H9 (cell line): ENCODE measurements around the gene TMEM234. TPM values are rescaled to one million over a fixed set of nuclear protein-coding genes. Genes with fewer than 3 reads are reported as not detected.

Experiments
- DNase-seq: peaks from one replicate; pipeline ENCODE4 v3.0.0-alpha.2; 2017
- H2AFZ ChIP-seq: one replicate; pipeline ENCODE4 v1.6.1; 2013; ENCODE audit warnings: mild to moderate bottlenecking, low read length, control low read depth, moderate library complexity
- H2AK5ac ChIP-seq: 2 replicates; pipeline ENCODE4 v1.6.1; 2013; ENCODE audit warnings: low read length, control low read depth, mixed read lengths; ENCODE audit not compliant: insufficient read length
- H2BK120ac ChIP-seq: one replicate; pipeline ENCODE4 v1.6.1; 2013; ENCODE audit warnings: low read depth, mild to moderate bottlenecking, low read length, control low read depth, inconsistent platforms; ENCODE audit not compliant: poor library complexity, severe bottlenecking
- H2BK12ac ChIP-seq: 2 replicates; pipeline ENCODE4 v1.6.1; 2013; ENCODE audit warnings: low read length, control low read depth, mixed read lengths, low read depth; ENCODE audit not compliant: insufficient read length
- H2BK15ac ChIP-seq: 2 replicates; pipeline ENCODE4 v1.6.1; 2013; ENCODE audit warnings: low read depth, low read length, control low read depth
- H2BK20ac ChIP-seq: one replicate; pipeline ENCODE4 v1.6.1; 2013; ENCODE audit warnings: low read depth, mild to moderate bottlenecking, low read length, control low read depth, inconsistent platforms; ENCODE audit not compliant: poor library complexity, severe bottlenecking
- H2BK5ac ChIP-seq: 2 replicates; pipeline ENCODE4 v1.6.1; 2013; ENCODE audit warnings: low read length, control low read depth, mixed read lengths; ENCODE audit not compliant: insufficient read length
- H3K14ac ChIP-seq: 2 replicates; pipeline ENCODE4 v1.6.1; 2013; ENCODE audit warnings: low read length, control low read depth; ENCODE audit not compliant: insufficient read depth
- H3K18ac ChIP-seq: 2 replicates; pipeline ENCODE4 v1.6.1; 2013; ENCODE audit warnings: low read depth, mild to moderate bottlenecking, mixed read lengths, low read length, control low read depth; ENCODE audit not compliant: insufficient read length
- H3K23ac ChIP-seq: 2 replicates; pipeline ENCODE4 v1.6.1; 2013; ENCODE audit warnings: low read length, control low read depth, mixed read lengths, low read depth; ENCODE audit not compliant: insufficient read length
- H3K23me2 ChIP-seq: 2 replicates; pipeline ENCODE4 v1.6.1; 2013; ENCODE audit warnings: low read depth, mild to moderate bottlenecking, mixed read lengths, low read length, control low read depth; ENCODE audit not compliant: insufficient read length, poor library complexity, severe bottlenecking
- H3K27ac ChIP-seq: 2 replicates; pipeline ENCODE4 v1.5.1; 2013; ENCODE audit warnings: low read length, control low read depth, mixed read lengths, low read depth; ENCODE audit not compliant: insufficient read length
- H3K27me3 ChIP-seq: 2 replicates; pipeline ENCODE4 v1.6.1; 2013; ENCODE audit warnings: low read length, control low read depth, inconsistent platforms; ENCODE audit not compliant: insufficient read depth
- H3K4ac ChIP-seq: 2 replicates; pipeline ENCODE4 v1.6.1; 2013; ENCODE audit warnings: low read depth, mild to moderate bottlenecking, control low read depth, inconsistent platforms, low read length, moderate library complexity
- H3K4me1 ChIP-seq: 2 replicates; pipeline ENCODE4 v1.6.1; 2013; ENCODE audit warnings: low read length, control low read depth, inconsistent platforms; ENCODE audit not compliant: insufficient read depth
- H3K4me2 ChIP-seq: 2 replicates; pipeline ENCODE4 v1.6.1; 2013; ENCODE audit warnings: low read length, control low read depth, mixed read lengths; ENCODE audit not compliant: insufficient read length, insufficient read depth
- H3K56ac ChIP-seq: 2 replicates; pipeline ENCODE4 v1.6.1; 2013; ENCODE audit warnings: low read depth, mild to moderate bottlenecking, mixed read lengths, low read length, control low read depth; ENCODE audit not compliant: insufficient read length
- H3K79me1 ChIP-seq: 2 replicates; pipeline ENCODE4 v1.6.1; 2013; ENCODE audit warnings: low read depth, mild to moderate bottlenecking, moderate library complexity, low read length, control low read depth, inconsistent platforms; ENCODE audit not compliant: insufficient read depth, poor library complexity, severe bottlenecking
- H3K79me2 ChIP-seq: 2 replicates; pipeline ENCODE4 v1.6.1; 2013; ENCODE audit warnings: low read length, control low read depth, inconsistent platforms; ENCODE audit not compliant: insufficient read depth
- H3K9ac ChIP-seq: 2 replicates; pipeline ENCODE4 v1.6.1; 2013; ENCODE audit warnings: low read length, control low read depth, mixed read lengths; ENCODE audit not compliant: insufficient read length; ENCODE audit errors: extremely low read depth
- H3K9me3 ChIP-seq: one replicate; pipeline ENCODE4 v1.6.1; 2013; ENCODE audit warnings: low read depth, low read length, inconsistent platforms; ENCODE audit not compliant: control insufficient read depth
- H3T11ph ChIP-seq: one replicate; pipeline ENCODE4 v1.6.1; 2013; ENCODE audit warnings: mild to moderate bottlenecking, low read length, control low read depth, inconsistent platforms
- H4K20me1 ChIP-seq: one replicate; pipeline ENCODE4 v1.6.1; 2013; ENCODE audit not compliant: control insufficient read depth, insufficient read length, insufficient read depth
- H4K5ac ChIP-seq: 2 replicates; pipeline ENCODE4 v1.6.1; 2013; ENCODE audit warnings: low read depth, mild to moderate bottlenecking, mixed read lengths, low read length, control low read depth; ENCODE audit not compliant: insufficient read length
- H4K8ac ChIP-seq: replicated peaks from 2 replicates; pipeline ENCODE4 v1.6.1; 2013; ENCODE audit warnings: low read length, control low read depth, mixed read lengths, low read depth; ENCODE audit not compliant: insufficient read length
- H4K91ac ChIP-seq: 2 replicates; pipeline ENCODE4 v1.6.1; 2013; ENCODE audit warnings: low read depth, mild to moderate bottlenecking, moderate library complexity, mixed read lengths, low read length, control low read depth; ENCODE audit not compliant: insufficient read length
- H3K27ac Mint-ChIP-seq, 3 experiments: 2 replicates in 2 of 3; 3 replicates in 1 of 3; pipeline ENCODE4 v1.8.0; 2020 to 2021; ENCODE audit warnings: mixed read lengths in 3 of 3, mild to moderate bottlenecking in 1 of 3, moderate library complexity in 1 of 3
- H3K27me3 Mint-ChIP-seq: 2 replicates; pipeline ENCODE4 v1.8.0; 2021; ENCODE audit warnings: low read depth, mild to moderate bottlenecking, moderate library complexity, mixed read lengths
- H3K36me3 Mint-ChIP-seq, 3 experiments: 2 replicates in 2 of 3; 3 replicates in 1 of 3; pipeline ENCODE4 v1.8.0; 2020 to 2021; ENCODE audit warnings: low read depth in 3 of 3, mixed read lengths in 3 of 3; ENCODE audit not compliant: insufficient read depth in 1 of 3
- H3K4me1 Mint-ChIP-seq, 2 experiments: 2 replicates each; pipeline ENCODE4 v1.8.0; 2020; ENCODE audit warnings: mixed read lengths in 2 of 2
- H3K4me3 Mint-ChIP-seq, 2 experiments: 2 replicates in 1 of 2; 3 replicates in 1 of 2; pipeline ENCODE4 v1.8.0; 2020 to 2021; ENCODE audit warnings: mild to moderate bottlenecking in 2 of 2, mixed read lengths in 2 of 2, moderate library complexity in 1 of 2
- H3K9me3 Mint-ChIP-seq, 2 experiments: 2 replicates in 1 of 2; 3 replicates in 1 of 2; pipeline ENCODE4 v1.8.0; 2020; ENCODE audit warnings: mild to moderate bottlenecking in 2 of 2, mixed read lengths in 2 of 2, moderate library complexity in 1 of 2
- WGBS: extraction: QIAGEN DNeasy Blood & Tissue Kit; methylation state at CpG from one replicate; pipeline ENCODE4 v1.1.7; 2013; ENCODE audit warnings: missing lambda C conversion rate, low lambda C conversion rate, mixed read lengths; ENCODE audit not compliant: insufficient read length; ENCODE audit errors: extremely low coverage; 5-methylcytosine and 5-hydroxymethylcytosine counted together
- total RNA-seq: library from RNA; stranded (reverse); gene quantifications from 2 replicates; pipeline ENCODE4 v1.2.1, GENCODE V29; 2021
- TF ChIP-seq, protein P1 (sequence below): fragments of 200-600 bp; sonication (generic); conservative IDR thresholded peaks from 3 replicates; pipeline ENCODE4 v1.8.0; 2021; ENCODE audit warnings: antibody characterized with exemption, mild to moderate bottlenecking

Gene TMEM234
- total RNA-seq, 1 experiment from 2014 or later = 19.7 TPM

DNA sequence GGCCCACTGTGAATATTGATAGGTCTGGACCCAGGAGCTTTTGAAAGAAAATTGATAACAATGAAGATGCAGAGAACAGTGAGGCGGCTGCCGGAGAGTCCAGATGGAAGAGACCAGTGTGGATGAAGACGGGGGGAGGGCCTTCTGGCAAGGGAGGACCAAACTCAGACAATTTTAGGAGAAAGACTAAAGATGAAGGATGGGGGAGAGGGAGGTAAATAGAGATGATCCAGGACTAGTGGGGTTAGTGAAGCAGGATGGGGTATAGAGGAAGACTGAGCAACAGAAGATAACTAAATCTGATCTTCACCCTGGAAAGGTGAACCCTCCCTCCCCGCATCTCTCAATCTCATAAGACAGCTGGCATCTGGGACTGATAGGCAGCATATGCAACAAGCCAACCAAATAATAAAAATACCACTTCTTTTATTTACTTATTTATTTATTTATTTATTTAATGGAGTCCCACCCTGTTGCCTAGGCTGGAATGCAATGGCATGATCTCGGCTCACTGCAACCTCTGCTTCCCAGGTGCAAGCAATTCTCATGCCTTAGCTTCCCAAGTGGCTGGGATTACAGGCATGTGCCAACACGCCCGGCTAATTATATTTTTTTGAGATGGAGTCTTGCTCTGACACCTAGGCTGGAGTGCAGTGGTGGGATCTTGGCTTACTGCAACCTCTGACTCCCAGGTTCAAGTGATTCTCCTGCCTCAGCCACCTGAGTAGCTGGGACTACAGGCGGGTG, 10.6 kb upstream of the TMEM234 start:
- no peak overlapping the region for H3K27ac ChIP-seq
- no peaks in the 10 kb centered on the region for H4K20me1 ChIP-seq
- no peak overlapping the region for H4K91ac ChIP-seq
- H2BK120ac ChIP-seq = no peak overlapping the region
- H3K56ac ChIP-seq = no peak overlapping the region
- Mint-ChIP-seq H3K4me1 (peaks cover 2 to 5% of the 10 kb centered on the region in 2 experiments; a peak in 3 of 4 replicates), H3K9me3 (no peaks in the 10 kb centered on the region), H3K36me3 (peaks cover 22 to 66% (median 31%) of the 10 kb centered on the region in 3 experiments), H3K27me3 (no peaks in the 10 kb centered on the region), H3K4me3 (no peak overlapping the region), H3K27ac (peak overlapping the region in 2 of 3 experiments; percentile 89 to 95; a peak in 4 of 7 replicates)
- H2AK5ac ChIP-seq = no peak overlapping the region
- H3K18ac ChIP-seq = no peak overlapping the region
- H3K79me2 ChIP-seq = no peaks in the 10 kb centered on the region
- no peak for DNase-seq
- TF ChIP-seq, protein P1, sequence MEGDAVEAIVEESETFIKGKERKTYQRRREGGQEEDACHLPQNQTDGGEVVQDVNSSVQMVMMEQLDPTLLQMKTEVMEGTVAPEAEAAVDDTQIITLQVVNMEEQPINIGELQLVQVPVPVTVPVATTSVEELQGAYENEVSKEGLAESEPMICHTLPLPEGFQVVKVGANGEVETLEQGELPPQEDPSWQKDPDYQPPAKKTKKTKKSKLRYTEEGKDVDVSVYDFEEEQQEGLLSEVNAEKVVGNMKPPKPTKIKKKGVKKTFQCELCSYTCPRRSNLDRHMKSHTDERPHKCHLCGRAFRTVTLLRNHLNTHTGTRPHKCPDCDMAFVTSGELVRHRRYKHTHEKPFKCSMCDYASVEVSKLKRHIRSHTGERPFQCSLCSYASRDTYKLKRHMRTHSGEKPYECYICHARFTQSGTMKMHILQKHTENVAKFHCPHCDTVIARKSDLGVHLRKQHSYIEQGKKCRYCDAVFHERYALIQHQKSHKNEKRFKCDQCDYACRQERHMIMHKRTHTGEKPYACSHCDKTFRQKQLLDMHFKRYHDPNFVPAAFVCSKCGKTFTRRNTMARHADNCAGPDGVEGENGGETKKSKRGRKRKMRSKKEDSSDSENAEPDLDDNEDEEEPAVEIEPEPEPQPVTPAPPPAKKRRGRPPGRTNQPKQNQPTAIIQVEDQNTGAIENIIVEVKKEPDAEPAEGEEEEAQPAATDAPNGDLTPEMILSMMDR = no peak
- H2AFZ ChIP-seq = no peak overlapping the region
- H3K4ac ChIP-seq = no peak overlapping the region
- WGBS = no CpG with 5 or more reads among the region's 8 CpGs
- H2BK5ac ChIP-seq = no peak overlapping the region
- no peak overlapping the region for H4K5ac ChIP-seq
- H2BK12ac ChIP-seq = no peak overlapping the region
- no peak overlapping the region for H3K9ac ChIP-seq
- H3K4me1 ChIP-seq = no peaks in the 10 kb centered on the region
- H2BK15ac ChIP-seq = no peak overlapping the region
- no peaks in the 10 kb centered on the region for H3K9me3 ChIP-seq
- H4K8ac ChIP-seq = no peak overlapping the region
- no peak overlapping the region for H3T11ph ChIP-seq
- H3K79me1 ChIP-seq = no peaks in the 10 kb centered on the region
- no peak overlapping the region for H3K23ac ChIP-seq
- no peak overlapping the region for H2BK20ac ChIP-seq
- no peak overlapping the region for H3K4me2 ChIP-seq
- no peaks in the 10 kb centered on the region for H3K27me3 ChIP-seq
- no peak overlapping the region for H3K14ac ChIP-seq
- no peaks in the 10 kb centered on the region for H3K23me2 ChIP-seq
